Left lung (tissue), 10 donors: ENCODE measurements around the gene ZBTB1. TPM values are rescaled to one million over a fixed set of nuclear protein-coding genes. Genes with fewer than 3 reads are reported as not detected.
A peak's percentile ranks its signal among the peaks of the same experiment; 100 is the strongest.

Source experiments
- ATAC-seq: fragments of 200-7000 bp; cut with Tn5 transposase; one replicate; pipeline ENCODE4 v1.9.1; 2020; ENCODE audit warnings: moderate library complexity
- DNase-seq, 4 donors: peaks; one replicate each; pipeline ENCODE4 v3.0.0-alpha.2; 2013 to 2020
- H3K27ac ChIP-seq, 2 donors: fragments of 200-600 bp; sonication (generic) in 1 of 2; one replicate each; pipeline versions ENCODE4 v1.5.0 to v1.8.0; 2020 to 2021
- H3K27me3 ChIP-seq, 2 donors: fragments of 200-600 bp; sonication (generic) in 1 of 2; one replicate each; pipeline versions ENCODE4 v1.5.0 to v1.8.0; 2020 to 2021
- H3K36me3 ChIP-seq, 2 donors: fragments of 200-600 bp; sonication (generic) in 1 of 2; one replicate each; pipeline versions ENCODE4 v1.5.0 to v1.8.0; 2020 to 2021
- H3K4me1 ChIP-seq, 2 donors: fragments of 200-600 bp; one replicate each; pipeline ENCODE4 v1.8.0; 2021
- H3K4me3 ChIP-seq, 2 donors: fragments of 200-600 bp; sonication (generic) in 1 of 2; one replicate each; pipeline versions ENCODE4 v1.5.0 to v1.8.0; 2020 to 2021; ENCODE audit warnings: mild to moderate bottlenecking in 1 of 2
- H3K9me3 ChIP-seq, 2 donors: fragments of 200-600 bp; sonication (generic) in 1 of 2; one replicate each; pipeline versions ENCODE4 v1.5.0 to v1.8.0; 2020 to 2021
- intact Hi-C, 2 donors: fragments of 100-400 bp; cut with DNase I; formaldehyde crosslinking; loops; one replicate each; pipeline versions ENCODE4 v1.11.2 to v1.14.2; 2022
- polyA plus RNA-seq, 6 donors: library from polyadenylated mRNA; unstranded; fragments of 120-200 nt; gene quantifications; one replicate each; pipeline ENCODE4 v1.2.1, GENCODE V29; 2013; ENCODE audit not compliant: insufficient read length in 6 of 6
- total RNA-seq, 2 donors: library from RNA; stranded (reverse); fragmentation: NEBNext Ultra II Directional; extraction: Animal tissue kit (Norgen Biotek cat#: 25700); gene quantifications; one replicate each; pipeline ENCODE4 v1.2.1, GENCODE V29; 2021
- TF ChIP-seq, protein P1 (sequence below), 2 donors: fragments of 200-600 bp; sonication (generic) in 1 of 2; IDR thresholded peaks; one replicate each; pipeline versions ENCODE4 v1.5.0 to v1.8.0; 2021; ENCODE audit warnings: antibody characterized with exemption in 2 of 2
- donor health status: DM: no; HTN: yes; CAD: no.
- donor health status: DM: no; HTN: no; CAD: no.

Gene ZBTB1
- total and polyA plus RNA-seq, 8 donors: 35.5 to 75.8 (median 70.3) TPM

DNA sequence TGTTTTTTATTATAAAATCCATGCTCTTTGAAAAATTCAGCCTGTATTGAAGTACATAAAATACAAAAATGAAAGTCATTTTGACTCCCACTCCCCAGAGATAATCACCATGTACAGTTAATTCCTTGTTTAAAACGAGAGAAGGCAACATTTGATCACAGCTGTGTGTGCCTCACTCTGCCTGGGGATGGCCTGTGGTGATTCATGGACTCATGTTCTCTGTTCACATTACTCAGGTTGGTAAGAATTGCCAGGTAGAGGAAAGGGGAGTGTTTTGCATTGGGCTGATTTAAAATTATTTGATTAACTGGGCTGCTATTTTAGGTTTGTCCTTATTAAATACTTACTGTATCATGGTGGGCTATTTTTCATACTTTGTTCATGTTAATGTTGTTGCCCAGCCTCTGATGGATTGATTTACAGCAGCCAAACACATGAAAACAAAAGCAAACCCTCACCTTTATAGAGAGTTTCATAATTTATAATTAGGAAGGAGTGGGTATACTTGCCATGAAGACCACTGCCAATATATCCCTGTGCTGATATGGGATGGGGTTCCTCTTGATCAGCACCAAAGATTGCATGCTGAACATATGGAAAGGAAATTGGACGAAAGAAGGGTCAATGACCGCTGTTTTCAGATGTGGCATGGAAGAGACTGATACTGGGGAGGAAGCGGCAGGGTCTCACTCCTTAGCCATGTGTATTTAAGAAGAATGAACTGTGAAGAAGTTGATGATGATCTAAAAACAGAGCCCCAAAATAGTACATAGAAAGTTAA lies 3.0 kb downstream of the ZBTB1 start:
- no peak for DNase-seq
- Histone ChIP-seq H3K4me3 (no peak overlapping the region), H3K36me3 (no peaks in the 10 kb centered on the region), H3K4me1 (peaks cover 42 to 74% of the 10 kb centered on the region in 2 donors), H3K9me3 (no peaks in the 10 kb centered on the region), H3K27ac (peak overlapping the region in 1 of 2 donors; percentile 100), H3K27me3 (no peaks in the 10 kb centered on the region)
- TF ChIP-seq, protein P1, sequence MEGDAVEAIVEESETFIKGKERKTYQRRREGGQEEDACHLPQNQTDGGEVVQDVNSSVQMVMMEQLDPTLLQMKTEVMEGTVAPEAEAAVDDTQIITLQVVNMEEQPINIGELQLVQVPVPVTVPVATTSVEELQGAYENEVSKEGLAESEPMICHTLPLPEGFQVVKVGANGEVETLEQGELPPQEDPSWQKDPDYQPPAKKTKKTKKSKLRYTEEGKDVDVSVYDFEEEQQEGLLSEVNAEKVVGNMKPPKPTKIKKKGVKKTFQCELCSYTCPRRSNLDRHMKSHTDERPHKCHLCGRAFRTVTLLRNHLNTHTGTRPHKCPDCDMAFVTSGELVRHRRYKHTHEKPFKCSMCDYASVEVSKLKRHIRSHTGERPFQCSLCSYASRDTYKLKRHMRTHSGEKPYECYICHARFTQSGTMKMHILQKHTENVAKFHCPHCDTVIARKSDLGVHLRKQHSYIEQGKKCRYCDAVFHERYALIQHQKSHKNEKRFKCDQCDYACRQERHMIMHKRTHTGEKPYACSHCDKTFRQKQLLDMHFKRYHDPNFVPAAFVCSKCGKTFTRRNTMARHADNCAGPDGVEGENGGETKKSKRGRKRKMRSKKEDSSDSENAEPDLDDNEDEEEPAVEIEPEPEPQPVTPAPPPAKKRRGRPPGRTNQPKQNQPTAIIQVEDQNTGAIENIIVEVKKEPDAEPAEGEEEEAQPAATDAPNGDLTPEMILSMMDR (IDR thresholded peaks at IDR 0.05): no peak
- intact Hi-C loops: no loop called here
- ATAC-seq: no peak

DNA sequence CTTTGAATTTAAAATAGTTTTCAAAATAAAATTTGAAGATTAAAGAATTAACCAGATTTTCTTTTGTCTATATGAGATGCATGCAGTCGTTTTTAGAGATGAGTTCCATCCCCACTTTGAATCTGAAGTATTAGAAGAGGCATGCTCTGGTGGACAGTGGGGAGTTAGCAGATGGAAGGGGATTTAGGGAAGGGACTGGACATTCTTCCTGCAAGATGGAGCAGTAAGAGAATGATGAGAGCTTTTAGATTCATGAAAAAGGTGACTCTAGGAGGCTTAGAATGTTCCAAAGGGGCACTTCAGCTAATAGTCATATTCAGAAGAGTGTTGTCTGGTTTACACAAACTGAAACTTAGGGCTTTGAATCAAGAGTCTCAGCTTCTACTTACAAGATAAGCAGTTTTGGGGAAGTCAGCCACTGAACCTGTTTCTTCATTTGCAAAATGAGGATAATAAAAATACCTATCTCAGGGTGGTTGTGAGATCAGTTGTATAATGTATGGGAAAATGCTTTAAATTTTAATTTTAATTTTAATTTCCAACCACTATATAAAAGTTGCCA lies 3.7 kb downstream of the ZBTB1 start:
- TF ChIP-seq, protein P1 (IDR thresholded peaks at IDR 0.05): no peak
- Histone ChIP-seq H3K4me1 (peaks cover 38 to 77% of the 10 kb centered on the region in 2 donors), H3K27me3 (no peaks in the 10 kb centered on the region), H3K27ac (no peak overlapping the region), H3K9me3 (no peaks in the 10 kb centered on the region), H3K4me3 (no peak overlapping the region), H3K36me3 (no peaks in the 10 kb centered on the region)
- intact Hi-C loops: no loop called here
- DNase-seq (no peak), ATAC-seq (no peak)

DNA sequence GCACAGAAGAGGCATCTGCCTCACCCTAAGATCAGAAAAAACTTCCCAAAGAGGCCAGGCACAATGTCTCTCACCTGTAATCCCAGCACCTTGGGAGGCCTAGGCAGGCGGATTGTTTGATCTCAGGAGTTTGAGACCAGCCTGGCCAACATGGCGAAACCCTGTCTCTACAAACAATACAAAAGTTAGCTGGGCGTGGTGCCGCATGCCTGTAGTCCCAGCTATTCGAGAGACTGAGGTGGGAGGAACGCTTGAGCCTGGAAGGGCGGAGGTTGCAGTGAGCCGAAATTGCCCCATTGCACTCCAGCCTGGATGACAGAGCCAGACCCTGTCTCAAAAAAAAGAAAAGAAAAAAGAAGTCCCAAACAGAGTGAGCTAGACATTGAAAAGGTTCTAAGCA lies 4.5 kb downstream of the ZBTB1 start:
- Histone ChIP-seq H3K4me3 (no peak overlapping the region), H3K27me3 (no peaks in the 10 kb centered on the region), H3K27ac (no peak overlapping the region), H3K9me3 (no peaks in the 10 kb centered on the region), H3K36me3 (no peaks in the 10 kb centered on the region), H3K4me1 (peaks cover 38 to 78% of the 10 kb centered on the region in 2 donors)
- DNase-seq (no peak), ATAC-seq (no peak)
- intact Hi-C loops: no loop called here
- TF ChIP-seq, protein P1 (IDR thresholded peaks at IDR 0.05): no peak

DNA sequence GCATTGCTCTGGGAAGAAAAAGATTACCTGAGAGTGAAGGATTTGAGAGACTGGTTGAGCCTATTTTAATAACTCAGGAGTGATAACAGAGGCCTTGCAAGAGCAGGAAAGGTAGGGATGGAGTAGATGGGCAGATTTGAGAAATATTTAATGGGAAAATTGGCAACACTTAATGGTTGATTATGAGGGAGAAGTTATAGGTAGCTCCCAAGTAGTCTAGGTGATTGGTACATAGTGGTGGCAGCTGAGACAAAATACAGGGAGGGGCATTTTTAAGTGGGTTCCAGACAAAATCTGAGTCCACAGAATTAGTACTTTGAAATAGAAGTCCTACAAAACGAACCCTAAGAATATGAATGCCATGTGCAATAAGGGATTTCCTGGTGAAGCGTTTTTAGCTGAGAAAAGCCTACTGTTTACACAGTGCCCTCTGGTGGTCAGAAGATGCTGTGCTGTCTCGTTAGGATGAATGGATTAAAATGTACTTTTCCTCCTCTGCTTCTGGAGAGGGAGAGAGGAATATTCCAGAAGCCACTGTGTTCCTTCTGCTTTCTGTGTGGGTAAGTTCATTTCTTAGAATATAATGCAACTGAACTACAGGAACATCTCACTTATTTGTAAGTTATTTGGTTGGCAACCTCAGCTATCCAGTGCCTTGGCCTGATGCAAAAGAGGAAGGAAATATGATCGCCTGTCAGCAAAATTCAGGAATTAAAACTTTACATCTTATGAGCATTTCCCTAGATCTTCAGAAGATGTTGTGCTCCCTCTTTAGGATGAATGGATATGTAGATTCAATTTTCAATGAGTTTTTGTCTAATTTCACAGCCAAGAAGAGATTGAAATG lies 6.5 kb downstream of the ZBTB1 start:
- no peaks in the 10 kb centered on the region for H3K36me3 ChIP-seq
- TF ChIP-seq, protein P1 (IDR thresholded peaks at IDR 0.05): peak; percentile 93 to 98
- intact Hi-C loops: no loop called here
- ATAC-seq (peak; percentile 82), DNase-seq (peak in 3 of 4 donors; percentile 46 to 74 (median 46))
- H3K9me3 ChIP-seq: no peaks in the 10 kb centered on the region
- peaks cover 34 to 78% of the 10 kb centered on the region in 2 donors for H3K4me1 ChIP-seq
- no peaks in the 10 kb centered on the region for H3K27me3 ChIP-seq
- peak overlapping the region; percentile 4 to 68 for H3K27ac ChIP-seq
- H3K4me3 ChIP-seq: no peak overlapping the region

DNA sequence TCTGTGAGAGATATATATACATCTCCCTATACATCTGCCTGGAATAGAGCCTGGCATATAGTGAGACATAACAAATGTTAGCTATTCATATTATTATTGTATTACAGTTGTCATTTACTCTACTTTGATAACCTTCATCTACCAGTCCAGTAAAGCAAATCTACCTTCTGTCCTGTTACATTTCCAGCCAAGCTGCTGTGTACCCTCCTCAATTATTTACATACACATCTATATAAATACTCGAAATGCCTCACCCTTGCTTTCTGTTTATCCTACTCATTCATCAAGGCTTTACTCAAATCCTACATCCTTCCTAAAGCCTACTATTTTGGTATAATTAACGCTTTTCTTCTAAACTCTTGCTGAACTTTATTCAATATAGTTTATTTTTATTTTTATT lies 8.7 kb downstream of the ZBTB1 start:
- Histone ChIP-seq H3K36me3 (no peaks in the 10 kb centered on the region), H3K27me3 (no peaks in the 10 kb centered on the region), H3K27ac (no peak overlapping the region), H3K9me3 (no peaks in the 10 kb centered on the region), H3K4me3 (no peak overlapping the region), H3K4me1 (peaks cover 23 to 62% of the 10 kb centered on the region in 2 donors)
- DNase-seq (no peak), ATAC-seq (no peak)
- intact Hi-C loops: no loop called here
- TF ChIP-seq, protein P1 (IDR thresholded peaks at IDR 0.05): no peak
